Astrocyte of the cerebellum (primary cell): ENCODE data around the gene PKD1L1.

Experiments
- DNase-seq: peaks from one replicate; pipeline ENCODE4 v3.0.0-alpha.2; 2011; ENCODE audit warnings: low read depth
- H3K4me3 ChIP-seq: 2 replicates; pipeline ENCODE4 v1.5.1; 2011; ENCODE audit warnings: mild to moderate bottlenecking, low read depth, low read length, moderate library complexity
- in situ Hi-C: cut with HindIII; loops from 2 replicates; pipeline ENCODE4 v1.10.0; 2017; ENCODE audit warnings: low sequenced_read_pairs
- TF ChIP-seq, protein P1 (sequence below): IDR thresholded peaks from 2 replicates; pipeline ENCODE4 v1.5.1; 2012; ENCODE audit warnings: low read length, low read depth, moderate library complexity, mild to moderate bottlenecking; ENCODE audit errors: missing control alignments

The PKD1L1 gene

DNA sequence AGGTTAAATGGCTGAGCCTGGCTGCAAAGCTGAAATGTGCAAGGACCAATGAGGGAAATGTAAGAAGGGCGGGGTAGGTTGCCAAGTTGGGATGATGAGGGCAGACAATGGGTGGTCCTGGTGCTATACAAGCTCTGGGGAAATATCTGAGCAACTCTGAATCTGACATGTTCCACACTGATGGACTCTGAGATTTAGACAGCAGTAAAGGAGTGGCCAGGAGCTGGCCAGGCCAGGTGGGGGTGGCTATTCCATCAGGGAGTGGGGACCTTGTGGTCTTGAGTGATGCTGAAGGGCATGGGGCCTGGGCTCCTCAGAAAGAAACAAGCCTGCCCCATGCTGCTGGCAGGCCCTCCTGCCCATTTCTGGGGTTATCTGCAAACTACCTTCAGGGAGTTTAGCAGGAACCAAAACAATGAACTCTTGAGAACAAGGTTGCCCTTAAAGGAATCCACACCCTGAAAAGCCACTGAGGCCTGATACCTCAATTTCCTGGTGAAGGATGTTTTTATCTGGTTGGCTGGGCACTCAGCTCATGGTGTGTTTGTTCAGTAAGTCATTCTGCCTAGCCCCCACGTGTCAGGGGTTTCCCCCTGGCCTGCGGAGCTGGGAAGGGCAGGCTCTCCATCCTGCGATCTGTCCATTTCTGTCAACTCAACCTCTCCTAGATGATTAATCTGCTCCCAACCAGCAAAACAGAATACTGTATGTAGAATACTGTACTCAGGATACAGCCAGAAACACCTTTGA lies 223.1 kb downstream of the PKD1L1 start:
- TF ChIP-seq, protein P1, sequence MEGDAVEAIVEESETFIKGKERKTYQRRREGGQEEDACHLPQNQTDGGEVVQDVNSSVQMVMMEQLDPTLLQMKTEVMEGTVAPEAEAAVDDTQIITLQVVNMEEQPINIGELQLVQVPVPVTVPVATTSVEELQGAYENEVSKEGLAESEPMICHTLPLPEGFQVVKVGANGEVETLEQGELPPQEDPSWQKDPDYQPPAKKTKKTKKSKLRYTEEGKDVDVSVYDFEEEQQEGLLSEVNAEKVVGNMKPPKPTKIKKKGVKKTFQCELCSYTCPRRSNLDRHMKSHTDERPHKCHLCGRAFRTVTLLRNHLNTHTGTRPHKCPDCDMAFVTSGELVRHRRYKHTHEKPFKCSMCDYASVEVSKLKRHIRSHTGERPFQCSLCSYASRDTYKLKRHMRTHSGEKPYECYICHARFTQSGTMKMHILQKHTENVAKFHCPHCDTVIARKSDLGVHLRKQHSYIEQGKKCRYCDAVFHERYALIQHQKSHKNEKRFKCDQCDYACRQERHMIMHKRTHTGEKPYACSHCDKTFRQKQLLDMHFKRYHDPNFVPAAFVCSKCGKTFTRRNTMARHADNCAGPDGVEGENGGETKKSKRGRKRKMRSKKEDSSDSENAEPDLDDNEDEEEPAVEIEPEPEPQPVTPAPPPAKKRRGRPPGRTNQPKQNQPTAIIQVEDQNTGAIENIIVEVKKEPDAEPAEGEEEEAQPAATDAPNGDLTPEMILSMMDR: no peak
- no peak for DNase-seq
- in situ Hi-C loops: no loop called here
- H3K4me3 ChIP-seq: no peak overlapping the region
